Kidney (tissue), 14 donors: ENCODE results near the gene ATP5MK. TPM values are rescaled to one million over a fixed set of nuclear protein-coding genes. Genes with fewer than 3 reads are reported as not detected.

ENCODE experiments used
- DNase-seq, 5 donors: peaks; one replicate each; pipeline ENCODE4 v3.0.0-alpha.2; 2013 to 2020
- FAIRE-seq: peaks from 2 replicates; lab custom pipeline; 2012; peaks lifted over from hg19 to GRCh38; lab: Jason Lieb, UNC
- H3K27ac ChIP-seq, 2 donors: one replicate each; pipeline ENCODE4 v1.7.0; 2013; ENCODE audit warnings: low read depth in 2 of 2, low read length in 2 of 2, inconsistent platforms in 1 of 2
- H3K27me3 ChIP-seq: one replicate; pipeline ENCODE4 v1.7.1; 2013; ENCODE audit warnings: low read length, inconsistent platforms; ENCODE audit not compliant: control insufficient read depth, insufficient read depth
- H3K36me3 ChIP-seq, 3 donors: one replicate each; pipeline versions ENCODE4 v1.7.0 to v1.7.1; 2013; ENCODE audit warnings: low read length in 3 of 3, control low read depth in 1 of 3, inconsistent platforms in 1 of 3; ENCODE audit not compliant: insufficient read depth in 3 of 3, control insufficient read depth in 2 of 3
- H3K4me1 ChIP-seq, 3 donors: one replicate each; pipeline versions ENCODE4 v1.7.0 to v1.7.1; 2013; ENCODE audit warnings: low read length in 3 of 3, inconsistent platforms in 1 of 3, low read depth in 1 of 3; ENCODE audit not compliant: control insufficient read depth in 2 of 3, insufficient read depth in 2 of 3
- H3K4me3 ChIP-seq, 3 donors: one replicate each; pipeline versions ENCODE4 v1.7.0 to v1.8.1; 2013; ENCODE audit warnings: low read length in 3 of 3, control low read depth in 1 of 3, inconsistent platforms in 1 of 3
- H3K9ac ChIP-seq, 3 donors: one replicate each; pipeline versions ENCODE4 v1.7.0 to v1.7.1; 2013; ENCODE audit warnings: low read length in 3 of 3, control low read depth in 1 of 3, inconsistent platforms in 1 of 3
- H3K9me3 ChIP-seq, 3 donors: one replicate each; pipeline versions ENCODE4 v1.7.0 to v1.7.1; 2013; ENCODE audit warnings: low read length in 3 of 3, control low read depth in 1 of 3, inconsistent platforms in 1 of 3; ENCODE audit not compliant: control insufficient read depth in 2 of 3, insufficient read depth in 1 of 3
- intact Hi-C: fragments of 100-400 bp; cut with DNase I; formaldehyde crosslinking; loops from one replicate; pipeline ENCODE4 v1.11.1; 2022
- polyA plus RNA-seq: library from polyadenylated mRNA; stranded (reverse); fragments of 350-450 nt; fragmentation: Illumina TruSeq; extraction: RNeasy Lipid Tissue Mini Kit (QIAGEN cat#74804); gene quantifications from one replicate; pipeline ENCODE4 v1.2.3, GENCODE V29; 2014; ENCODE audit warnings: low read depth, low replicate concordance; ENCODE audit not compliant: insufficient read depth
- total RNA-seq: library from RNA; stranded (reverse); fragmentation: NEBNext Ultra II Directional; extraction: Animal tissue kit (Norgen Biotek cat#: 25700); gene quantifications from one replicate; pipeline ENCODE4 v1.2.1, GENCODE V29; 2021
- TF ChIP-seq, protein P1 (sequence below): IDR thresholded peaks from 3 replicates; pipeline ENCODE4 v1.5.1; 2012; ENCODE audit warnings: mild to moderate bottlenecking, moderate library complexity, borderline replicate concordance; ENCODE audit not compliant: insufficient read depth; ENCODE audit errors: extremely low read depth
- donor health status: control.
- donor health status: control.
- donor health status: control.
- donor health status: control.
- donor health status: control.
- donor health status: DM: yes; HTN: yes; CAD: no.
- donor health status: Normal renal cell carcinoma (clear cell type).

ATP5MK gene
- total and polyA plus RNA-seq, 2 donors from 2014 or later: 265 to 1,143 TPM

DNA sequence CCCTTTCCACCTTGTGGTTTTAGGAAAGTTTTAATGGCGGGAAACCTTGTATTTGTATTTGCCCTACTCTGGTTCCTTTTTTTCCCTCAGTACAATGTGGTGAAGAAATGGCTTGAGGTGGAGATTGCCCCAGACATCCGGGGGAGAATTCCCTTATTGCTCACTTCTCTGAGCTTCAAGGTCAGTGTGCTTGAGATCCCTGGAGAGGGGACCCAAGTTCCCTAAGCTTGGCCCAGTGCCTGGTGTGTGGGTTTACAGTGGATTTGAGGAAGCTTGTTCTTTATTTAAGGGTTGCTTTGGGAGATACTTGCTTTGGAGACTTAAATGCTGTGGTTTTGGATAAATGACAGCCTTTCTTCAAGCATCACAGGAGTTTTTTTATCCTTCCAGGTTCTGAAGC, 37.6 kb upstream of the ATP5MK start:
- Histone ChIP-seq H3K27me3 (no peaks in the 10 kb centered on the region), H3K4me1 (no peaks in the 10 kb centered on the region), H3K9ac (no peak overlapping the region), H3K36me3 (peaks cover 3 to 32% (median 23%) of the 10 kb centered on the region in 3 donors), H3K4me3 (no peak overlapping the region), H3K9me3 (no peaks in the 10 kb centered on the region), H3K27ac (no peak overlapping the region)
- FAIRE-seq: no peak
- intact Hi-C loops: no loop called here
- TF ChIP-seq, protein P1, sequence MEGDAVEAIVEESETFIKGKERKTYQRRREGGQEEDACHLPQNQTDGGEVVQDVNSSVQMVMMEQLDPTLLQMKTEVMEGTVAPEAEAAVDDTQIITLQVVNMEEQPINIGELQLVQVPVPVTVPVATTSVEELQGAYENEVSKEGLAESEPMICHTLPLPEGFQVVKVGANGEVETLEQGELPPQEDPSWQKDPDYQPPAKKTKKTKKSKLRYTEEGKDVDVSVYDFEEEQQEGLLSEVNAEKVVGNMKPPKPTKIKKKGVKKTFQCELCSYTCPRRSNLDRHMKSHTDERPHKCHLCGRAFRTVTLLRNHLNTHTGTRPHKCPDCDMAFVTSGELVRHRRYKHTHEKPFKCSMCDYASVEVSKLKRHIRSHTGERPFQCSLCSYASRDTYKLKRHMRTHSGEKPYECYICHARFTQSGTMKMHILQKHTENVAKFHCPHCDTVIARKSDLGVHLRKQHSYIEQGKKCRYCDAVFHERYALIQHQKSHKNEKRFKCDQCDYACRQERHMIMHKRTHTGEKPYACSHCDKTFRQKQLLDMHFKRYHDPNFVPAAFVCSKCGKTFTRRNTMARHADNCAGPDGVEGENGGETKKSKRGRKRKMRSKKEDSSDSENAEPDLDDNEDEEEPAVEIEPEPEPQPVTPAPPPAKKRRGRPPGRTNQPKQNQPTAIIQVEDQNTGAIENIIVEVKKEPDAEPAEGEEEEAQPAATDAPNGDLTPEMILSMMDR: no peak
- DNase-seq: no peak

DNA sequence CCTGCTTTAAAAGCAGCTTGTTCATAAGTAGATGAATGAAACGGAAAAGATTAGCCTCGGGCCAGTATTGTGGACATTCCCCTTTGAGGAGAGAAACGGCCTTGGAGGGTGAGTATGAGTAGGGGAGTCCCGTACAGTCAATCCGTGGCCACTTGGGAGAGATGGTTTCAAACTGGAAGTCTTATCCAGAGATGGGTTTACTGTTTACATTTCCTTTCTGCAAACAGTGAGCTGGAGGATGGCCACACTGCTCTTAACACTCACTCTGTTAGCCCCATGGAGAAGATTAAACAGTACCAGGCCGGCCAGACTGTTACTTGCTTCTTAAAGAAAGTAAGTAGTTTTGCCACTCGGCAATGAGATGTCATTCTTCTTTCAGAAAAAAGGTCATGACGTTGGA, 35.6 kb upstream of the ATP5MK start:
- TF ChIP-seq, protein P1: no peak
- Histone ChIP-seq H3K27ac (no peak overlapping the region), H3K9ac (no peak overlapping the region), H3K36me3 (peaks cover 3 to 30% (median 23%) of the 10 kb centered on the region in 3 donors), H3K27me3 (no peaks in the 10 kb centered on the region), H3K9me3 (no peaks in the 10 kb centered on the region), H3K4me1 (no peaks in the 10 kb centered on the region), H3K4me3 (no peak overlapping the region)
- intact Hi-C loops: no loop called here
- DNase-seq (no peak), FAIRE-seq (no peak)

- Histone ChIP-seq H3K4me3 (no peak overlapping the region), H3K27ac (no peak overlapping the region), H3K36me3 (peaks cover 5 to 32% (median 24%) of the 10 kb centered on the region in 3 donors), H3K27me3 (no peaks in the 10 kb centered on the region), H3K9ac (no peak overlapping the region), H3K4me1 (no peaks in the 10 kb centered on the region), H3K9me3 (no peaks in the 10 kb centered on the region)
- FAIRE-seq (no peak), DNase-seq (no peak)
- TF ChIP-seq, protein P1: no peak
- intact Hi-C loops: no loop called here
These were observed 33.4 kb upstream of the ATP5MK start for GRCh38 chr10:103429647-103430046.
